ES-I3 (cell line): Measurements from ENCODE around the gene MGAT5B.

Source experiments
- H3K36me3 ChIP-seq: 2 replicates; pipeline ENCODE4 v1.6.1; 2013; ENCODE audit warnings: mild to moderate bottlenecking, low read length, control low read depth, moderate library complexity; ENCODE audit not compliant: insufficient read depth
- H3K4me1 ChIP-seq: 2 replicates; pipeline ENCODE4 v1.6.1; 2013; ENCODE audit warnings: mild to moderate bottlenecking, control low read depth, low read length; ENCODE audit not compliant: insufficient read depth
- H3K9ac ChIP-seq: 2 replicates; pipeline ENCODE4 v1.6.1; 2013; ENCODE audit warnings: low read depth, mild to moderate bottlenecking, low read length, moderate library complexity
- H3K9me3 ChIP-seq: 2 replicates; pipeline ENCODE4 v1.6.1; 2013; ENCODE audit warnings: mild to moderate bottlenecking, low read length, moderate library complexity; ENCODE audit not compliant: control insufficient read depth, insufficient read depth

MGAT5B gene

GRCh38 chr17:76994237-76994637 lies 126.0 kb downstream of the MGAT5B start:
- no peaks in the 10 kb centered on the region for H3K36me3 ChIP-seq
- no peaks in the 10 kb centered on the region for H3K9me3 ChIP-seq
- no peak overlapping the region for H3K9ac ChIP-seq
- peaks cover 37% of the 10 kb centered on the region for H3K4me1 ChIP-seq

GRCh38 chr17:76995387-76996105 lies 127.3 kb downstream of the MGAT5B start:
- no peaks in the 10 kb centered on the region for H3K9me3 ChIP-seq
- H3K4me1 ChIP-seq, result peaks cover 33% of the 10 kb centered on the region
- no peaks in the 10 kb centered on the region for H3K36me3 ChIP-seq
- H3K9ac ChIP-seq, result no peak overlapping the region

- Histone ChIP-seq H3K4me1 (peaks cover 37% of the 10 kb centered on the region), H3K9ac (no peak overlapping the region), H3K9me3 (no peaks in the 10 kb centered on the region), H3K36me3 (no peaks in the 10 kb centered on the region)
These were observed 128.8 kb downstream of the MGAT5B start for GRCh38 chr17:76996741-76997694.

GRCh38 chr17:76997981-76998531 lies 129.9 kb downstream of the MGAT5B start:
- H3K9ac ChIP-seq, result no peak overlapping the region

GRCh38 chr17:76998839-76999238 lies 130.6 kb downstream of the MGAT5B start:
- Histone ChIP-seq H3K9me3 (no peaks in the 10 kb centered on the region), H3K4me1 (peaks cover 45% of the 10 kb centered on the region), H3K9ac (no peak overlapping the region), H3K36me3 (no peaks in the 10 kb centered on the region)

More at GRCh38 chr17:76997981-76998531, 129.9 kb downstream of the MGAT5B start:
- Histone ChIP-seq H3K36me3 (no peaks in the 10 kb centered on the region), H3K9me3 (no peaks in the 10 kb centered on the region), H3K4me1 (peaks cover 45% of the 10 kb centered on the region)
